ENCODE data around the gene ZNF664.

DNA sequence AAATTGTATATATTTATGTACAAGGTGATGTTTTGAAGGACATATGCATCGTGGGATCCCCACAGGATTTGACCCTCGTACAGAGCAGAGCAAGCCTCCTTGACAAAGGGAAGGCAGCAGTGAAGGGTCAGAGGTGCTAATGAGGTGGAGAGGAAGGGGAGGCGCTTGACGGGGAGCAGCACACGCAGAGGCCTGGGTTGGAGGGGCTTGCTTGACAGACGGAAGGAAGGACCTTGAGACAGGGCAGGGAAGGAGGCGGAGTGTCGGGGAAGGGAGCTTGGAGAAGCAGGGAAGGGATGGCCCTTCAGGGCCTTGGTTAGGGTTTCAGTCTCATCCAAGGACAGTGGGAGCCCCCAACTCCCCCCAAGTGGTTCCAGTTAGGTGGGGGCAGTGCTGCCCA is 52.6 kb downstream of the ZNF664 start:
- no peak for TF ChIP-seq CBX8 (IDR thresholded peaks at IDR 0.05; ENCODE audit: borderline replicate concordance, low read depth, low read length)
- TF ChIP-seq, protein P1, sequence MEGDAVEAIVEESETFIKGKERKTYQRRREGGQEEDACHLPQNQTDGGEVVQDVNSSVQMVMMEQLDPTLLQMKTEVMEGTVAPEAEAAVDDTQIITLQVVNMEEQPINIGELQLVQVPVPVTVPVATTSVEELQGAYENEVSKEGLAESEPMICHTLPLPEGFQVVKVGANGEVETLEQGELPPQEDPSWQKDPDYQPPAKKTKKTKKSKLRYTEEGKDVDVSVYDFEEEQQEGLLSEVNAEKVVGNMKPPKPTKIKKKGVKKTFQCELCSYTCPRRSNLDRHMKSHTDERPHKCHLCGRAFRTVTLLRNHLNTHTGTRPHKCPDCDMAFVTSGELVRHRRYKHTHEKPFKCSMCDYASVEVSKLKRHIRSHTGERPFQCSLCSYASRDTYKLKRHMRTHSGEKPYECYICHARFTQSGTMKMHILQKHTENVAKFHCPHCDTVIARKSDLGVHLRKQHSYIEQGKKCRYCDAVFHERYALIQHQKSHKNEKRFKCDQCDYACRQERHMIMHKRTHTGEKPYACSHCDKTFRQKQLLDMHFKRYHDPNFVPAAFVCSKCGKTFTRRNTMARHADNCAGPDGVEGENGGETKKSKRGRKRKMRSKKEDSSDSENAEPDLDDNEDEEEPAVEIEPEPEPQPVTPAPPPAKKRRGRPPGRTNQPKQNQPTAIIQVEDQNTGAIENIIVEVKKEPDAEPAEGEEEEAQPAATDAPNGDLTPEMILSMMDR (IDR thresholded peaks at IDR 0.05; ENCODE audit: control extremely low read depth in 1 of 3, insufficient read depth in 1 of 3, low read depth in 1 of 3, low read length in 3 of 3) = no peak
- TF ChIP-seq POLR2A (IDR thresholded peaks at IDR 0.05; ENCODE audit: control extremely low read depth in 1 of 2, low read depth in 2 of 2, low read length in 2 of 2) = no peak
- no peak for TF ChIP-seq POLR2AphosphoS5 (IDR thresholded peaks at IDR 0.05; ENCODE audit: low read depth, low read length)
- no peak for TF ChIP-seq JUN (IDR thresholded peaks at IDR 0.05; ENCODE audit: low read depth, low read length)
- no peak for TF ChIP-seq ZNF274 (IDR thresholded peaks at IDR 0.05; ENCODE audit: borderline replicate concordance, extremely low read depth, low read length)
- no peak for TF ChIP-seq EZH2 (IDR thresholded peaks at IDR 0.05; ENCODE audit: low read depth, low read length, severe bottlenecking)
- TF ChIP-seq CHD1 (IDR thresholded peaks at IDR 0.05; ENCODE audit: low read depth, low read length) = no peak
- no peak for TF ChIP-seq RFX5 (IDR thresholded peaks at IDR 0.05; ENCODE audit: borderline replicate concordance, low read depth, low read length)
- TF ChIP-seq, protein P2, sequence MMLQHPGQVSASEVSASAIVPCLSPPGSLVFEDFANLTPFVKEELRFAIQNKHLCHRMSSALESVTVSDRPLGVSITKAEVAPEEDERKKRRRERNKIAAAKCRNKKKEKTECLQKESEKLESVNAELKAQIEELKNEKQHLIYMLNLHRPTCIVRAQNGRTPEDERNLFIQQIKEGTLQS (IDR thresholded peaks at IDR 0.05; ENCODE audit: insufficient read depth, low read depth, low read length) = no peak
- no peak for TF ChIP-seq MAFK (IDR thresholded peaks at IDR 0.05; ENCODE audit: low read depth, low read length)
- no peak for TF ChIP-seq EP300 (IDR thresholded peaks at IDR 0.05; ENCODE audit: borderline replicate concordance in 1 of 2, low read depth in 2 of 2, low read length in 2 of 2)
- TF ChIP-seq RBBP5 (IDR thresholded peaks at IDR 0.05; ENCODE audit: borderline replicate concordance, low read depth, low read length) = no peak
